IPS DF 6.9 (cell line): Measurements from ENCODE around the gene NDRG4.

ENCODE experiments used
- DNase-seq: peaks from one replicate; pipeline ENCODE4 v3.0.0-alpha.2; 2013; ENCODE audit warnings: low read depth, low spot score
- H3K27ac ChIP-seq: one replicate; pipeline ENCODE4 v1.5.1; 2013; ENCODE audit warnings: low read length, control low read depth
- H3K27me3 ChIP-seq: 2 replicates; pipeline ENCODE4 v1.6.1; 2013; ENCODE audit warnings: mild to moderate bottlenecking, low read length; ENCODE audit not compliant: control insufficient read depth, insufficient read depth
- H3K36me3 ChIP-seq: 2 replicates; pipeline ENCODE4 v1.6.1; 2013; ENCODE audit warnings: low read length; ENCODE audit not compliant: control insufficient read depth, insufficient read depth
- H3K4me1 ChIP-seq: 2 replicates; pipeline ENCODE4 v1.6.1; 2013; ENCODE audit warnings: low read length; ENCODE audit not compliant: control insufficient read depth, insufficient read depth
- H3K4me3 ChIP-seq: 2 replicates; pipeline ENCODE4 v1.5.1; 2013; ENCODE audit warnings: mild to moderate bottlenecking, low read length
- H3K9me3 ChIP-seq: 2 replicates; pipeline ENCODE4 v1.6.1; 2013; ENCODE audit warnings: low read length, inconsistent platforms; ENCODE audit not compliant: control insufficient read depth, insufficient read depth
- WGBS: extraction: QIAGEN DNeasy Blood & Tissue Kit; methylation state at CpG from one replicate; pipeline ENCODE4 v1.1.7; 2013; ENCODE audit warnings: mixed read lengths, missing lambda C conversion rate; ENCODE audit not compliant: insufficient read length, insufficient coverage; 5-methylcytosine and 5-hydroxymethylcytosine counted together

Gene NDRG4

GRCh38 chr16:58548378-58548777 is 48.4 kb downstream of the NDRG4 start:
- Histone ChIP-seq H3K4me1 (no peaks in the 10 kb centered on the region), H3K27ac (no peak overlapping the region), H3K36me3 (peaks cover 22% of the 10 kb centered on the region), H3K9me3 (no peaks in the 10 kb centered on the region), H3K4me3 (no peak overlapping the region), H3K27me3 (0 out of 2 replicates have a peak, but pooled peaks cover 2% of the 10 kb centered on the region)
- DNase-seq = no peak
- no CpG with 5 or more reads among the region's 2 CpGs for WGBS

DNA sequence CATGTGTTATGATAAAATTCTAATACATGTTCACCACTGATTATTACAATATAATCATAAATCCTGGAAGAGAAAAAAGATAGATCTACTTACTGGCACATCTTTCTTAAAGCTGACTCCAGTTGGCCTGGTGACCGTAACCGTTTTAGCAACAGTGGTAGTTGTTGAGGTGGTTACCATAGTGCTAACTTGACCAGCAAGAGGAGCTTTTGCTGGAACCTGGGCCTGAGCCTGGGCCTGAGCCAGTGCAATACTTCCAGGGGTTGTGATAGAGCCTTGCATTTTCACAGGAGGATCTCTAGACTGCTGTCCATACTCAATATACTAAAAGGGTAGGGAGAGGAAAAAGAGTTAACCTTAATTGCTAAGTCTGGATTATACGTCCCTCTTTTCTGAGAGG is 51.6 kb downstream of the NDRG4 start:
- no peak overlapping the region for H3K27ac ChIP-seq
- WGBS = no CpG with 5 or more reads among the region's 3 CpGs
- no peak overlapping the region for H3K4me3 ChIP-seq
- H3K36me3 ChIP-seq = peaks cover 10% of the 10 kb centered on the region; the same call in 1 of the 2 replicates
- no peaks in the 10 kb centered on the region for H3K4me1 ChIP-seq
- no peaks in the 10 kb centered on the region for H3K9me3 ChIP-seq
- no peak for DNase-seq
- no peaks in the 10 kb centered on the region for H3K27me3 ChIP-seq

GRCh38 chr16:58556678-58557077 is 56.7 kb downstream of the NDRG4 start:
- Histone ChIP-seq H3K4me3 (no peak overlapping the region), H3K36me3 (peaks cover 11% of the 10 kb centered on the region; the same call in 1 of the 2 replicates), H3K4me1 (no peaks in the 10 kb centered on the region), H3K27me3 (no peaks in the 10 kb centered on the region), H3K9me3 (no peaks in the 10 kb centered on the region), H3K27ac (no peak overlapping the region)
- WGBS = no CpG with 5 or more reads among the region's 2 CpGs
- DNase-seq = no peak
